Measurements from ENCODE around the gene ORM2. TPM values are rescaled to one million over a fixed set of nuclear protein-coding genes. Genes with fewer than 3 reads are reported as not detected.

ORM2 gene
- total RNA-seq, 2 donors from 2014 or later = 0.59 to 0.80 TPM

GRCh38 chr9:114316605-114317230 is 13.0 kb upstream of the ORM2 start:
- no peaks in the 10 kb centered on the region for H3K27me3 Mint-ChIP-seq (ENCODE audit: insufficient read depth)
- 70 to 89% methylated on average over 2 to 10 of the region's 10 CpGs for WGBS, 2 experiments (ENCODE audit: insufficient coverage in 1 of 2, insufficient read length in 1 of 2)
- no peak overlapping the region for H3K4me3 ChIP-seq (ENCODE audit: low read length)
- H3K36me3 Mint-ChIP-seq (ENCODE audit: low read depth) = peaks cover 7% of the 10 kb centered on the region
- no peaks in the 10 kb centered on the region for H3K9me3 ChIP-seq (ENCODE audit: control insufficient read depth, low read length)
- no peak for TF ChIP-seq CTCF (conservative IDR thresholded peaks at IDR 0.05)
- no peaks in the 10 kb centered on the region for H3K27me3 ChIP-seq (ENCODE audit: control insufficient read depth, insufficient read depth, low read length, poor library complexity, severe bottlenecking)
- H3K4me1 Mint-ChIP-seq = no peaks in the 10 kb centered on the region
- H3K36me3 ChIP-seq (ENCODE audit: control insufficient read depth, insufficient read depth, low read length) = peaks cover 1% of the 10 kb centered on the region
- H3K9ac ChIP-seq (ENCODE audit: extremely low read depth, low read length, poor library complexity, severe bottlenecking) = no peak overlapping the region
- H3K27ac Mint-ChIP-seq = no peak overlapping the region
- no peak overlapping the region for H3K27ac ChIP-seq (ENCODE audit: low read depth, low read length)
- no peaks in the 10 kb centered on the region for H3K9me3 Mint-ChIP-seq
- peak; percentile 35 for DNase-seq
- H3K4me1 ChIP-seq (ENCODE audit: control insufficient read depth, insufficient read depth, low read length) = no peaks in the 10 kb centered on the region
- H3K4me3 Mint-ChIP-seq = no peak overlapping the region

GRCh38 chr9:114317665-114318357 is 11.9 kb upstream of the ORM2 start:
- Mint-ChIP-seq H3K4me1 (no peaks in the 10 kb centered on the region), H3K27ac (no peak overlapping the region), H3K27me3 (ENCODE audit: insufficient read depth) (no peaks in the 10 kb centered on the region), H3K9me3 (no peaks in the 10 kb centered on the region), H3K4me3 (no peak overlapping the region), H3K36me3 (ENCODE audit: low read depth) (no peaks in the 10 kb centered on the region)
- Histone ChIP-seq H3K36me3 (ENCODE audit: control insufficient read depth, insufficient read depth, low read length) (no peaks in the 10 kb centered on the region), H3K27ac (ENCODE audit: low read depth, low read length) (no peak overlapping the region), H3K27me3 (ENCODE audit: control insufficient read depth, insufficient read depth, low read length, poor library complexity, severe bottlenecking) (no peaks in the 10 kb centered on the region), H3K9ac (ENCODE audit: extremely low read depth, low read length, poor library complexity, severe bottlenecking) (no peak overlapping the region), H3K4me3 (ENCODE audit: low read length) (no peak overlapping the region), H3K4me1 (ENCODE audit: control insufficient read depth, insufficient read depth, low read length) (no peaks in the 10 kb centered on the region), H3K9me3 (ENCODE audit: control insufficient read depth, low read length) (no peaks in the 10 kb centered on the region)
- TF ChIP-seq CTCF (conservative IDR thresholded peaks at IDR 0.05) = no peak
- DNase-seq = no peak
- 88 to 92% methylated on average over 5 to 8 of the region's 8 CpGs for WGBS, 2 experiments (ENCODE audit: insufficient coverage in 1 of 2, insufficient read length in 1 of 2)

GRCh38 chr9:114318416-114318815 is 11.3 kb upstream of the ORM2 start:
- Histone ChIP-seq H3K27ac (ENCODE audit: low read depth, low read length) (no peak overlapping the region), H3K36me3 (ENCODE audit: control insufficient read depth, insufficient read depth, low read length) (no peaks in the 10 kb centered on the region), H3K9ac (ENCODE audit: extremely low read depth, low read length, poor library complexity, severe bottlenecking) (no peak overlapping the region), H3K27me3 (ENCODE audit: control insufficient read depth, insufficient read depth, low read length, poor library complexity, severe bottlenecking) (no peaks in the 10 kb centered on the region), H3K9me3 (ENCODE audit: control insufficient read depth, low read length) (no peaks in the 10 kb centered on the region), H3K4me1 (ENCODE audit: control insufficient read depth, insufficient read depth, low read length) (no peaks in the 10 kb centered on the region), H3K4me3 (ENCODE audit: low read length) (no peak overlapping the region)
- Mint-ChIP-seq H3K4me3 (no peak overlapping the region), H3K27ac (no peak overlapping the region), H3K9me3 (no peaks in the 10 kb centered on the region), H3K4me1 (no peaks in the 10 kb centered on the region), H3K27me3 (ENCODE audit: insufficient read depth) (no peaks in the 10 kb centered on the region), H3K36me3 (ENCODE audit: low read depth) (no peaks in the 10 kb centered on the region)
- DNase-seq = peak; percentile 10
- 92 to 94% methylated on average over 8 of the region's 8 CpGs for WGBS, 2 experiments (ENCODE audit: insufficient coverage in 1 of 2, insufficient read length in 1 of 2)
- TF ChIP-seq CTCF (conservative IDR thresholded peaks at IDR 0.05) = no peak

Measured in endodermal cell (in vitro differentiated cells).